HEK293T (cell line): ENCODE data around the gene PEX14.

ENCODE experiments used
- CTCF ChIA-PET: fragments of 350-600 bp; formaldehyde crosslinking; extraction: SDS; loops from one replicate; lab custom pipeline; 2021; ENCODE audit warnings: antibody characterized with exemption, inconsistent platforms; lab: Yijun Ruan, JAX
- POLR2A ChIA-PET: fragments of 350-600 bp; formaldehyde crosslinking; extraction: SDS; loops from one replicate; lab custom pipeline; 2020; ENCODE audit warnings: antibody characterized with exemption, inconsistent platforms; lab: Yijun Ruan, JAX
- DNase-seq: peaks from one replicate; pipeline ENCODE4 v3.0.0; 2012; ENCODE audit warnings: mixed read lengths; ENCODE audit errors: extremely low spot score
- ARNT ChIP-seq: fragments of 450-650 bp; IDR thresholded peaks from 2 replicates; pipeline ENCODE4 v1.6.1; 2017; ENCODE audit warnings: mild to moderate bottlenecking
- BHLHE40 ChIP-seq: fragments of 450-650 bp; IDR thresholded peaks from 2 replicates; pipeline ENCODE4 v1.6.1; 2016; ENCODE audit warnings: mild to moderate bottlenecking, moderate library complexity, borderline replicate concordance
- CTBP1 ChIP-seq: fragments of 450-650 bp; IDR thresholded peaks from 2 replicates; pipeline ENCODE4 v1.6.1; 2016; ENCODE audit warnings: borderline replicate concordance
- ELF4 ChIP-seq: fragments of 450-650 bp; IDR thresholded peaks from 2 replicates; pipeline ENCODE4 v1.6.1; 2017; ENCODE audit warnings: antibody characterized with exemption
- FOXA1 ChIP-seq: fragments of 450-650 bp; IDR thresholded peaks from 2 replicates; pipeline ENCODE4 v1.6.1; 2016; ENCODE audit warnings: mild to moderate bottlenecking
- FOXK2 ChIP-seq: fragments of 450-650 bp; IDR thresholded peaks from 2 replicates; pipeline ENCODE4 v1.6.1; 2016; ENCODE audit warnings: mild to moderate bottlenecking
- FOXM1 ChIP-seq: fragments of 450-650 bp; IDR thresholded peaks from 2 replicates; pipeline ENCODE4 v1.6.1; 2017; ENCODE audit warnings: mild to moderate bottlenecking, borderline replicate concordance
- HDGF ChIP-seq: fragments of 450-650 bp; IDR thresholded peaks from 2 replicates; pipeline ENCODE4 v1.6.1; 2017; ENCODE audit warnings: antibody characterized with exemption, borderline replicate concordance
- L3MBTL2 ChIP-seq: fragments of 450-650 bp; conservative IDR thresholded peaks from 2 replicates; pipeline ENCODE4 v1.6.1; 2016; ENCODE audit warnings: mild to moderate bottlenecking
- LEF1 ChIP-seq: fragments of 450-650 bp; IDR thresholded peaks from 2 replicates; pipeline ENCODE4 v1.6.1; 2017; ENCODE audit warnings: mild to moderate bottlenecking, borderline replicate concordance
- NFRKB ChIP-seq: fragments of 450-650 bp; IDR thresholded peaks from 2 replicates; pipeline ENCODE4 v1.6.1; 2016; ENCODE audit warnings: mild to moderate bottlenecking, moderate library complexity
- SP1 ChIP-seq: fragments of 450-650 bp; IDR thresholded peaks from 2 replicates; pipeline ENCODE4 v1.6.1; 2017
- SUZ12 ChIP-seq: fragments of 450-650 bp; IDR thresholded peaks from 2 replicates; pipeline ENCODE4 v1.6.1; 2016; ENCODE audit warnings: mild to moderate bottlenecking
- TARDBP ChIP-seq: fragments of 450-650 bp; IDR thresholded peaks from 2 replicates; pipeline ENCODE4 v1.6.1; 2016
- ZNF384 ChIP-seq: fragments of 450-650 bp; IDR thresholded peaks from 2 replicates; pipeline ENCODE4 v1.6.1; 2016
- TF ChIP-seq, protein P1 (sequence below): fragments of 450-650 bp; IDR thresholded peaks from 2 replicates; pipeline ENCODE4 v1.6.1; 2016

Gene PEX14

DNA sequence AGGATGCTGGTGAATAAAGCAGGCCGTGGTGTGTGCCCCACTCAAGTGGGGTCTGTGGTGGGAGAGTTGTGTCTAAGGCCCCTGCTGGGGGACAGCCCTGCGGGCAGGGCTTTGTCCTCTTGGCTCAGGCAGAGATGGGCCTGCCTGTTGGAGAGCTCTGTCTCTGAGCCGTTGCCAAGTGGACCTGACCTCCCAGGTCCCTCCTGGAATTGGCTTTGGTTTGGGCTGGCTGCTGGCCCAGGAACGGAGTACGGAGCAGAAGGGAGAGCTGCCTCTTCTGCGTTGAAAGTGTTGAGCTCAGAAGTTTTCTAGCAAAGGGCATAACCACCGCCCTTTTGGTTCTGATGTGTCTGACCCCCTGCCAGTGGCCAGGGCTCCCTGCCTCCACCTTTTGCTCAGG, 153.9 kb downstream of the PEX14 start:
- TF ChIP-seq SP1 (no peak), FOXM1 (no peak), ARNT (no peak), LEF1 (no peak), SUZ12 (no peak), CTBP1 (no peak)
- TF ChIP-seq, protein P1, sequence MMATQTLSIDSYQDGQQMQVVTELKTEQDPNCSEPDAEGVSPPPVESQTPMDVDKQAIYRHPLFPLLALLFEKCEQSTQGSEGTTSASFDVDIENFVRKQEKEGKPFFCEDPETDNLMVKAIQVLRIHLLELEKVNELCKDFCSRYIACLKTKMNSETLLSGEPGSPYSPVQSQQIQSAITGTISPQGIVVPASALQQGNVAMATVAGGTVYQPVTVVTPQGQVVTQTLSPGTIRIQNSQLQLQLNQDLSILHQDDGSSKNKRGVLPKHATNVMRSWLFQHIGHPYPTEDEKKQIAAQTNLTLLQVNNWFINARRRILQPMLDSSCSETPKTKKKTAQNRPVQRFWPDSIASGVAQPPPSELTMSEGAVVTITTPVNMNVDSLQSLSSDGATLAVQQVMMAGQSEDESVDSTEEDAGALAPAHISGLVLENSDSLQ: no peak
- CTCF ChIA-PET: interaction anchor here (0.6 kb wide), 1 partner anchor 115 kb away, joined by 4 read pairs; no protein-coding TSS in a partner anchor
- DNase-seq: no peak
- POLR2A ChIA-PET: no interaction called here

GRCh38 chr1:10629091-10629815, 154.5 kb downstream of the PEX14 start:
- ChIA-PET POLR2A (no interaction called here), CTCF (interaction anchor here (0.6 kb wide), 1 partner anchor 116 kb away, joined by 4 read pairs; no protein-coding TSS in a partner anchor)
- no peak for DNase-seq
- TF ChIP-seq FOXM1: no peak
- no peak for TF ChIP-seq SUZ12
- TF ChIP-seq LEF1: no peak
- no peak for TF ChIP-seq ELF4
- no peak for TF ChIP-seq ZNF384
- no peak for TF ChIP-seq FOXA1
- TF ChIP-seq FOXK2: no peak
- TF ChIP-seq SP1: no peak
- no peak for TF ChIP-seq HDGF
- no peak for TF ChIP-seq L3MBTL2
- no peak for TF ChIP-seq ARNT
- TF ChIP-seq, protein P1: no peak
- no peak for TF ChIP-seq TARDBP
- TF ChIP-seq CTBP1: no peak
- TF ChIP-seq NFRKB: no peak
- no peak for TF ChIP-seq BHLHE40

GRCh38 chr1:10629816-10630571, 155.2 kb downstream of the PEX14 start:
- POLR2A ChIA-PET: no interaction called here

DNA sequence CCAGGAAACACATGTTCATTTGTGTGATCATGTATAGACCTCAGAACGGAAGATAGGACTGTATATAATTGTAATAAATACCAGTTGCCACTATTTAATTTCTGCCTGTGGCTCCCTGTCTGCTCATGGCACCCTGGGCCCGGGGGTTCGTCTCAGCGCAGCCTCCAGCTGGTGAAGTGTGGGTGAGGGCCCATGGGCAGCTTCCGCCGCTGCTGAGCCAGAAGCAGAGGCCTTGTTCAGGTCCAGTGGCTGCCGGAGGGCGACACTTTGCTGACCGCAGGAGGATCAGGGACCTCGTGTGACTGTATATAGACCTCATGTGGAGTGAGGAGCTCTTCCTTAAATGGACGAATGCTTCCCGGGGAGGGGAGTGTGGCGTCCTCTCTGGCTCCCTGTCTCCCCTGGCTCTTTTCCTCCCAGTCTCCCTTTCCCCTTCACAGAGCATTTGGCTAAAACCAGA, 155.9 kb downstream of the PEX14 start:
- DNase-seq: no peak
- ChIA-PET POLR2A (no interaction called here), CTCF (interaction anchor here (0.7 kb wide), 1 partner anchor 23 kb away, joined by 3 read pairs; no protein-coding TSS in a partner anchor)
- TF ChIP-seq ZNF384 (no peak), FOXK2 (no peak), HDGF (no peak), BHLHE40 (no peak), FOXM1 (no peak), SUZ12 (no peak), ELF4 (no peak), NFRKB (no peak)

More at GRCh38 chr1:10629816-10630571, 155.2 kb downstream of the PEX14 start:
- TF ChIP-seq FOXA1 (no peak), SP1 (no peak), TARDBP (no peak), L3MBTL2 (no peak), ZNF384 (no peak), FOXM1 (no peak), LEF1 (no peak), ELF4 (no peak), HDGF (no peak)
- TF ChIP-seq, protein P1: no peak
- CTCF ChIA-PET: interaction anchor here (0.7 kb wide), 1 partner anchor 23 kb away, joined by 3 read pairs; no protein-coding TSS in a partner anchor
- DNase-seq: no peak

DNA sequence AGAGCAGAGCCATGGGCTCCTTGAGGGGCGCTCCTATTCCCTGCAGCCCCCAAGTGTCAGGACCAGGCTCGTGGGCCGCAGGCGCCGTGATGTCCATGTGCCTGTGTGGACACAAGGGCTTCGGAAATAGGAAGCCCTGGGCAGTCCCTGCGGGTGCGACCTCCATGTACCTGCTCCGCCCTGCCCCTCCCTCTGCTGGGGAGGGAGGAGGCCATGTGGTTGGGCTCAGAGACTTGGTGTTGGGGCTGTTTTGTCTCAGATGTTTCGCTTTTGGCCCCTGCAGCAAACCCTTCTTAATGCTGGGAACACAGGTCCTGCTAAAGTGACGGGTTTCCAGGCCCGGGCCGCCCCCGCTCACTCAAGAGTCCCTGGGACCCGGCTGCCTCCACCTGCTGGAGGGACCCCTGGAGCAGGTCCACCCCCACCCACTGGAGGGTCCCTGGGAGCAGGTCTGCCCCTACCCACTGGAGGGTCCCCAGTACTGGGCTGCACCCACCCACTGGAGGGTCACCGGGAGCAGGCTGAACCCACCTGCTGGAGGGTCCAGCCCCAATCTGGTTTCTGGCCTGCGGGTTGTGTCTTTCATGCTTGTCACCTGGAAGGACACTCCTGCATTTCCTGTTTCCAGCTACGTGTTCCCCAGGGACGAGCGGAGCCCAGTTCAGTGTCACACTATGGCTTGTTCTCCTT, 156.5 kb downstream of the PEX14 start:
- no peak for DNase-seq
- CTCF ChIA-PET: interaction anchor here (0.7 kb wide), 1 partner anchor 24 kb away, joined by 3 read pairs; no protein-coding TSS in a partner anchor
- POLR2A ChIA-PET: no interaction called here
- TF ChIP-seq L3MBTL2 (no peak), SUZ12 (no peak), SP1 (no peak), NFRKB (no peak), LEF1 (no peak), CTBP1 (no peak), ARNT (no peak), HDGF (no peak), FOXA1 (no peak), FOXM1 (no peak), BHLHE40 (no peak), ZNF384 (no peak), ELF4 (no peak), TARDBP (no peak)
- TF ChIP-seq, protein P1: no peak
